LHCN-M2 (cell line): ENCODE data around the gene PEX5L. TPM values are rescaled to one million over a fixed set of nuclear protein-coding genes. Genes with fewer than 3 reads are reported as not detected.
A peak's percentile ranks its signal among the peaks of the same experiment; 100 is the strongest.

Experiments used
- DNase-seq: peaks from one replicate; pipeline ENCODE4 v3.0.0-alpha.2; 2012; ENCODE audit warnings: low read depth
- total RNA-seq: library from RNA; depleted of rRNA; stranded (reverse); fragments of >200 nt; gene quantifications from 2 replicates; pipeline ENCODE4 v1.2.3, GENCODE V29; 2014

Gene PEX5L
- total RNA-seq, 1 experiment from 2014 or later: under 0.01 TPM

- peak; percentile 3 for DNase-seq
These were observed 199.4 kb downstream of the PEX5L start for GRCh38 chr3:179837374-179837773.

GRCh38 chr3:179833294-179833693 is 203.4 kb downstream of the PEX5L start:
- DNase-seq: no peak

- no peak for DNase-seq
These were observed 204.3 kb downstream of the PEX5L start for GRCh38 chr3:179832333-179832854.

- no peak for DNase-seq
These were observed 207.3 kb downstream of the PEX5L start for GRCh38 chr3:179829401-179829800.

GRCh38 chr3:179828738-179829137 is 208.0 kb downstream of the PEX5L start:
- DNase-seq: no peak

- DNase-seq: no peak
These were observed 210.5 kb downstream of the PEX5L start for GRCh38 chr3:179826247-179826637.

- DNase-seq: no peak
These were observed 211.1 kb downstream of the PEX5L start for GRCh38 chr3:179825527-179826246.

- no peak for DNase-seq
These were observed 214.4 kb downstream of the PEX5L start for GRCh38 chr3:179822296-179822695.

GRCh38 chr3:179819379-179819778 is 217.4 kb downstream of the PEX5L start:
- DNase-seq: no peak

GRCh38 chr3:179812096-179812382 is 224.7 kb downstream of the PEX5L start:
- DNase-seq: no peak

- peak; percentile 86 for DNase-seq
These were observed 225.2 kb downstream of the PEX5L start for GRCh38 chr3:179811321-179812095.

- DNase-seq: no peak
These were observed 227.1 kb downstream of the PEX5L start for GRCh38 chr3:179809639-179810038.

- DNase-seq: no peak
These were observed 229.1 kb downstream of the PEX5L start for GRCh38 chr3:179807588-179807987.

GRCh38 chr3:179806177-179806576 is 230.6 kb downstream of the PEX5L start:
- DNase-seq: peak; percentile 65

GRCh38 chr3:179801856-179802255 is 234.9 kb downstream of the PEX5L start:
- DNase-seq: peak; percentile 5

- DNase-seq: peak; percentile 91
These were observed 235.5 kb downstream of the PEX5L start for GRCh38 chr3:179801263-179801662.

GRCh38 chr3:179797192-179797591 is 239.5 kb downstream of the PEX5L start:
- DNase-seq: no peak

- DNase-seq: no peak
These were observed 240.3 kb downstream of the PEX5L start for GRCh38 chr3:179796421-179796820.

- DNase-seq: no peak
These were observed 242.4 kb downstream of the PEX5L start for GRCh38 chr3:179794355-179794754.

GRCh38 chr3:179791793-179792192 is 244.9 kb downstream of the PEX5L start:
- DNase-seq: no peak

- no peak for DNase-seq
These were observed 247.7 kb downstream of the PEX5L start for GRCh38 chr3:179788996-179789395.

GRCh38 chr3:179782841-179783240 is 253.9 kb downstream of the PEX5L start:
- peak; percentile 52 for DNase-seq
